ENCODE measurements around the gene UCMA. TPM values are rescaled to one million over a fixed set of nuclear protein-coding genes. Genes with fewer than 3 reads are reported as not detected.

UCMA gene
- total RNA-seq, 4 donors from 2014 or later, result not detected

GRCh38 chr10:13219685-13220670 lies 14.2 kb downstream of the UCMA start:
- no peak overlapping the region for H3K4me3 ChIP-seq
- H3K9me3 ChIP-seq, result no peaks in the 10 kb centered on the region
- H3K36me3 ChIP-seq, result no peaks in the 10 kb centered on the region
- H3K27ac ChIP-seq, result no peak overlapping the region
- TF ChIP-seq EP300 (IDR thresholded peaks at IDR 0.05) (no peak), CTCF (IDR thresholded peaks at IDR 0.05) (no peak), POLR2A (IDR thresholded peaks at IDR 0.05) (no peak)
- H3K27me3 ChIP-seq, result no peaks in the 10 kb centered on the region
- no peak for DNase-seq (ENCODE audit: low spot score in 2 of 2)
- no peaks in the 10 kb centered on the region for H3K4me1 ChIP-seq
- WGBS, 2 donors, result 41 to 51% methylated on average over 12 of the region's 12 CpGs

GRCh38 chr10:13218878-13219277 lies 15.3 kb downstream of the UCMA start:
- no peak overlapping the region for H3K27ac ChIP-seq
- DNase-seq (ENCODE audit: low spot score in 2 of 2), result no peak
- H3K27me3 ChIP-seq, result no peaks in the 10 kb centered on the region
- TF ChIP-seq CTCF (IDR thresholded peaks at IDR 0.05), result no peak
- no peak for TF ChIP-seq POLR2A (IDR thresholded peaks at IDR 0.05)
- no peak for TF ChIP-seq EP300 (IDR thresholded peaks at IDR 0.05)
- no peaks in the 10 kb centered on the region for H3K9me3 ChIP-seq
- 92 to 98% methylated on average over 4 of the region's 4 CpGs for WGBS, 2 donors
- no peaks in the 10 kb centered on the region for H3K36me3 ChIP-seq
- no peaks in the 10 kb centered on the region for H3K4me1 ChIP-seq
- no peak overlapping the region for H3K4me3 ChIP-seq

- H3K4me3 ChIP-seq, result no peak overlapping the region
- WGBS, 2 donors, result 82 to 89% methylated on average over 7 of the region's 7 CpGs
Observed at GRCh38 chr10:13213163-13213562, 21.0 kb downstream of the UCMA start.

GRCh38 chr10:13206546-13207443 lies 27.4 kb downstream of the UCMA start:
- no peak for DNase-seq (ENCODE audit: low spot score in 2 of 2)
- Histone ChIP-seq H3K9me3 (no peaks in the 10 kb centered on the region), H3K4me3 (no peak overlapping the region), H3K36me3 (no peaks in the 10 kb centered on the region), H3K27ac (no peak overlapping the region), H3K4me1 (no peaks in the 10 kb centered on the region), H3K27me3 (no peaks in the 10 kb centered on the region)
- WGBS, 2 donors, result 55 to 66% methylated on average over 5 of the region's 5 CpGs
- TF ChIP-seq EP300 (IDR thresholded peaks at IDR 0.05) (no peak), CTCF (IDR thresholded peaks at IDR 0.05) (peak in 3 of 5 experiments; percentile 17 to 32 (median 22)), POLR2A (IDR thresholded peaks at IDR 0.05) (no peak)

More at GRCh38 chr10:13213163-13213562, 21.0 kb downstream of the UCMA start:
- no peaks in the 10 kb centered on the region for H3K9me3 ChIP-seq
- no peaks in the 10 kb centered on the region for H3K36me3 ChIP-seq
- DNase-seq (ENCODE audit: low spot score in 2 of 2), result no peak
- H3K4me1 ChIP-seq, result no peaks in the 10 kb centered on the region
- TF ChIP-seq POLR2A (IDR thresholded peaks at IDR 0.05), result no peak
- no peak overlapping the region for H3K27ac ChIP-seq
- H3K27me3 ChIP-seq, result no peaks in the 10 kb centered on the region

- Histone ChIP-seq H3K4me3 (no peak overlapping the region), H3K27me3 (no peaks in the 10 kb centered on the region), H3K27ac (no peak overlapping the region), H3K36me3 (no peaks in the 10 kb centered on the region), H3K9me3 (no peaks in the 10 kb centered on the region), H3K4me1 (no peaks in the 10 kb centered on the region)
- TF ChIP-seq POLR2A (IDR thresholded peaks at IDR 0.05) (no peak), CTCF (IDR thresholded peaks at IDR 0.05) (no peak), EP300 (IDR thresholded peaks at IDR 0.05) (no peak)
- DNase-seq (ENCODE audit: low spot score in 2 of 2), result no peak
- WGBS, 2 donors, result 64 to 76% methylated on average over 9 of the region's 9 CpGs
Observed at GRCh38 chr10:13206091-13206490, 28.1 kb downstream of the UCMA start.

Measured in tibial nerve (tissue), 4 donors.